GM19324 (cell line): ENCODE data around the gene SPACA7.
"Not testable (repeated sequence)": the region's sequence is repeated elsewhere in the genome, so short reads cannot be mapped to it uniquely, and the experiment has no call there.

Experiments used
- ATAC-seq: cut with Tn5 transposase; IDR thresholded peaks from one replicate; pipeline ENCODE4 v1.9.1; 2021; ENCODE audit warnings: mild to moderate bottlenecking, moderate library complexity; ENCODE audit not compliant: unreplicated experiment, low FRiP score

The SPACA7 gene

GRCh38 chr13:112349681-112350080 is 26.5 kb upstream of the SPACA7 start:
- no peak for ATAC-seq

- no peak for ATAC-seq
Observed at GRCh38 chr13:112350300-112350699, 25.9 kb upstream of the SPACA7 start.

- ATAC-seq, result no peak
Observed at GRCh38 chr13:112351825-112352224, 24.3 kb upstream of the SPACA7 start.

- no peak for ATAC-seq
Observed at GRCh38 chr13:112353856-112354255, 22.3 kb upstream of the SPACA7 start.

- no peak for ATAC-seq
Observed at GRCh38 chr13:112354330-112355273, 21.6 kb upstream of the SPACA7 start.

GRCh38 chr13:112355274-112355838 is 20.8 kb upstream of the SPACA7 start:
- no peak for ATAC-seq

GRCh38 chr13:112356190-112356589 is 20.0 kb upstream of the SPACA7 start:
- no peak for ATAC-seq

- no peak for ATAC-seq
Observed at GRCh38 chr13:112358156-112358555, 18.0 kb upstream of the SPACA7 start.

- ATAC-seq, result no peak
Observed at GRCh38 chr13:112362021-112362420, 14.1 kb upstream of the SPACA7 start.

- ATAC-seq, result no peak
Observed at GRCh38 chr13:112363867-112364528, 12.2 kb upstream of the SPACA7 start.

- no peak for ATAC-seq
Observed at GRCh38 chr13:112366907-112367646, 9.1 kb upstream of the SPACA7 start.

- no peak for ATAC-seq
Observed at GRCh38 chr13:112368883-112369282, 7.3 kb upstream of the SPACA7 start.

GRCh38 chr13:112370311-112370710 is 5.8 kb upstream of the SPACA7 start:
- no peak for ATAC-seq

GRCh38 chr13:112374271-112374670 is 1.9 kb upstream of the SPACA7 start:
- ATAC-seq, result no peak

GRCh38 chr13:112391746-112392145 is 15.6 kb downstream of the SPACA7 start:
- no peak for ATAC-seq

- no peak for ATAC-seq
Observed at GRCh38 chr13:112392719-112393118, 16.6 kb downstream of the SPACA7 start.

- ATAC-seq, result not testable (repeated sequence)
Observed at GRCh38 chr13:112395022-112395421, 18.9 kb downstream of the SPACA7 start.

GRCh38 chr13:112395941-112396340 is 19.8 kb downstream of the SPACA7 start:
- not testable (repeated sequence) for ATAC-seq

GRCh38 chr13:112397108-112397507 is 21.0 kb downstream of the SPACA7 start:
- no peak for ATAC-seq

GRCh38 chr13:112398347-112398746 is 22.2 kb downstream of the SPACA7 start:
- not testable (repeated sequence) for ATAC-seq

GRCh38 chr13:112409828-112410227 is 33.7 kb downstream of the SPACA7 start:
- ATAC-seq, result not testable (repeated sequence)
